GM18861 (cell line): ENCODE measurements around the gene STXBP6.

Source experiments
- ATAC-seq: cut with Tn5 transposase; IDR thresholded peaks from one replicate; pipeline ENCODE4 v1.9.1; 2021; ENCODE audit not compliant: unreplicated experiment

STXBP6 gene

DNA sequence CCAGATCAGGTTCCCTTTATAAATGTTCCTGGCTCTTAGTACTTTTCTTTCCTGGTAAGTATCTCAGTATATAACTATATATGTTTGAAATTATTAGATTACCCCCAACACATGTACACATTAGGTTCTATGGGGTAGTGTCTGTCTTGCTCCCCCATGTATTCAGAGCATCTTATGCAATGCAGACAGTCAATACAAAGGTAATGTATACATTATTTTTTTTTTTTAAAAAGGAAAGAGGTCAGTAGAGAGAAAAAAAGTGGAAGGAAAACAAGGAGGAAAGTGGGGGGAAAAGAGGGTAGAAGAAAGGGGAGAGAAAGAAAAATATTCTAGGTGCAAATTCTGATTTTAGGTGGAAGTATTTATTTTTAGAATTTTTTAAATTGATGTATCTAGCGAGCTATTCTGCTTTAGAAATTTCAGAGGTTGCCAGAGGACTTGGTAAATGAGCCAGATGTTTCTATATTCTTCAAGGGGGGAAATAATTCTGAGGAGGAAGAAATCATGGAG, 157.9 kb downstream of the STXBP6 start:
- no peak for ATAC-seq

DNA sequence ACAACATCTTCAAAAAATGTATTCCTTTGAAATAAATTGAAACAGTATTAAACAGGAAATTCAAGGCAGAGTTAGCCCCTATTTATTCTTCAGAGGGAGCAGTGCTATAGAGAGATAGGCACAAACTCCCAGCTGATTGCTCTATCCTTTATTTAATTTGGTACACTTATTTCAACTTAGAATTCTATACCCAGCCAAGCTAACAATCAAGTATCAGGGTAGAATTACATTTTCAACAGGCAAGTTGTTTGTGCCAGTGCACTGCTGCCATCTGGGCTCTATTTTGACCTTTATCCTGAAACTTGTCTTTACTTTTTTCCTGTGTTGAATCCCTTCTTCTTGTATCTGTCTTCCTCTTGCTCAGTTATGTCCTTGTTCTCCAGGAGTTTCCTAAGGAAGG, 159.2 kb downstream of the STXBP6 start:
- no peak for ATAC-seq

DNA sequence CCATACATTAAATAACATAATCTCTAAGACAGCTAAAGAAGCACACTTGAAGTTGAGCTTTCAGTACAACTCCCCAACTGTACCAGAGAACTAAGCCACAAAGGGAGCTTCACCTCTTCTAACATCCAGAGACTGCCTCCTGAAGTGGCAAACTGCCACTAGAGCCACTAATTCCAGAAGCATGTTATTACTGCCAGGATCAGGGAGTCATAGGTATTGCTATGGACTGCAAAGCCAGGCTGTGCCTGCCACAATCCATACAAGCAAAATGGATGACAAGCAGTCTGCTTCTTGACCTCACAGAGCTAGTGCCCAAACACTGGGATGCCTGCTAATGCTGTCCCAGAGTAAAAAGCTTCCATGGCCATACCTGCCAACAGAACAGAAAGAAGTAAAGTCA, 160.1 kb downstream of the STXBP6 start:
- no peak for ATAC-seq

DNA sequence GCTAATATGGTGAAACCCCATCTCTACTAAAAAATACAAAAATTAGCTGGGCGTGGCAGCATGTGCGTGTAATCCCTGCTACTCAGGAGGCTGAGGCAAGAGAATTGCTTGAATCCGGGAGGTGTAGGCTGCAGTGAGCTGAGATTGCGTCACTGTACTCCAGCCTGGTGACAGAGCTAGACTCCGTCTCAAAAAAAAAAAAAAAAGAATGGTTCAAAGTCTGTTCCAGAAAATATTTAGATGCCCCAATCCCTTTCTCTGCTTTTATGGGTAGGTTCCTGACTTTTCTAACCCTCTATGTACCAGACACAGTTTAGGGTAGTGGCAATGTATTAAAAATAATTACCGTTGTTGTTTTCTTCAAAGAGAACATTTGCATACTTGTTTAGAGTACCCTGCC, 161.4 kb downstream of the STXBP6 start:
- ATAC-seq: no peak

DNA sequence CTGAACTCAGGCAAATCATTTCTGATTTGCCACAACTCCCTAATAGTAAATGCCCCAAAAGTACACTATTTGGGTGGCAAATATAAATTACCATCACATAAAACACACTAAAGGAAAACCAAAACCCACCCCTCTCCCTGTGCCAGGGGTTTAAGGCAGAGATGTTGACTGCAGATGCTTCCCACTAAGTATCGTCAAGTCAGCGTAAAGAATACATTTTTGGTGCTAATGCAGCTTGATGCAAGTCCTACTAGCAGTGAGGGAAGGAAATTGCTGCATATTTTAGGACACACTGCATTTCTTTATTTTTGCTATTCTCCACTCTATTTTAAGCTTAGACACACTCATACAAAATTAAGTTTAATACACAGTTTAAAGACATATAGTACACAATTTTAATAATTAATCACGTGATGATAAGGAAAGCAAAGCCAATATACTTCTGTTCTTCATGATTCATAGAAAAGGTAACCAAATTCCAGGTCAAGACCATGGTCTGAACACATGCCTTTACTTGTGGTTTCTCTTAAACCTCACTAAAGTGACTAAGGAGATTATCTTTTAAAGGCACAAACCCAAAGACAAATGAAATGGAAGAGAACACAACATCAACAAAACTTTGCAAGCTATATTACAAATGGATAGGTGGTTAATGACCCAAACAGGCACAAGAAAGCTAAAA, 162.2 kb downstream of the STXBP6 start:
- ATAC-seq: no peak

DNA sequence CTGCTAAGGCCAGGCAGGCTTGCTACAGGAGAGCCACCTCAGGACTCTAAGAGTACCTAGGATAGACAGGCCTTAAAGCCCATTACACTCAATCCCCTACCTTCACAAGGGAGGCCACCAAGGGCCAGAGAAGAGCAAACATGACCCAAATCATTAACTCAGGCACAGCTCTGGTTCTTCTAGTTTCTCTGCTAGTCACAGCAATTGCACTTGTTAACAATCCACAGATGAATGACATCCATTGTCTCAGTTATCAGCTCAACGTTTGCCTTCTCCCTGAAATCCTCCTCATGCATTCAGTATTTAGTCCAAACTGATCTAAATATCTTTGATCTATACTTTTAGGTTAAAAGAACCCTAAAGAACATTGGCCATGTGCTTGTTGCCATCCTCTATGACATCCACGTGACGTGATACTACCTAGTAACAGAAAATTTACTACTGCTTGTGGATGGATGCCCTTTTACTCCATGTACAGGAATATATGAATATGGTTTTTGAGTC, 164.5 kb downstream of the STXBP6 start:
- ATAC-seq: no peak

DNA sequence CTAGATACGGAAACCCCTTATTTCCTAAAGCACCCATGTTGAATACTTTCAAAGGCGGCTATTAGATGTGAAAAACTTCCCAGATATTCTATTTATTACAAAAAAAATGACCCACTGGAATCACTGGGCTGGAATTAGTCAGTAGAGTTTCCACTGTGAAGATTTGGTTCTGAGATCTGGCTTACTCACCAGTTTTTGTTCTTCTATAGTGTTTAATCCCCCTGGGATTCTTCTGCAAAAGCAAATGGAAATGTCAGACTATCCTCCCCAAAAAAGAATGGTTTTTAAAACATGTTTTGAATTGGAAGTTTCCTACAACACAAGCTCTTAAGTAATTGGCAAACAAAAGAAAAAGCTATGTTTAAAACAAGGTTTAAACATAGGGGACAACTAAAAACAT, 166.4 kb downstream of the STXBP6 start:
- ATAC-seq: no peak

DNA sequence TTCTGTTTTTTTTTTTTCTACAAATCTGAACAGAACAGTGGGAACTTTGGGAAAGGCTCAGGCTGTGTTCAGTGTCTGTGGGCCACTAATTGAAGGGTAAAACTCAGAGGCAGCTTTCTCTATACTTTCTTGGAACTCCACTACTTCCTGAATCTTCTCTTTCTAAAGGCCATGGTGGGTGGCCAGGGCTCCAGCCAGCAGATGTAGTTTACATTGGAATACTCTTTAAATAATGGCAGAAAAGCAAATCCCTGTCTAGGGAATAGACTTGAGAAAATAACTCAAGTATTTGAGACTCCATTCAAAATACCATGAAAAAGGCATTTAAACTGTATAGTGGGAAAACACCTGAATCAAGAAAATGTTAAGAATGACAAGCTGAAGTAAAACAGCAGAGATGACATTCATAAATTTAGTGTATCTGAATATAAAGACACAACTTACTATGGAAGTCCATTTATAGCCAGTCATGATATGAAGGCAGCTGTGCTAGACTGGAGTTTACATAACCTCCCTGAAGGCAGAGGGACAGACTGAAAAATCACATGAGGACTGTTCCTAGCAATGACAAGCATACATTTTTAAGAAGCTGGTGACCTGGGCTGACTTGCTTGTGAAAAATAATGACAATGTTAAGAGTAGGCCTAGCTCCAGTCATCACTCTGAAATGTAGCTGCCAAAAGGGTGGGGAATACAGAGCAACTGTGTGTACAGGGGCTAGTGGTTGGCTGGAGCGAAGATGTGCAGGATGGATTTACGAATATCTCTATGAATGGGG, 168.6 kb downstream of the STXBP6 start:
- no peak for ATAC-seq

DNA sequence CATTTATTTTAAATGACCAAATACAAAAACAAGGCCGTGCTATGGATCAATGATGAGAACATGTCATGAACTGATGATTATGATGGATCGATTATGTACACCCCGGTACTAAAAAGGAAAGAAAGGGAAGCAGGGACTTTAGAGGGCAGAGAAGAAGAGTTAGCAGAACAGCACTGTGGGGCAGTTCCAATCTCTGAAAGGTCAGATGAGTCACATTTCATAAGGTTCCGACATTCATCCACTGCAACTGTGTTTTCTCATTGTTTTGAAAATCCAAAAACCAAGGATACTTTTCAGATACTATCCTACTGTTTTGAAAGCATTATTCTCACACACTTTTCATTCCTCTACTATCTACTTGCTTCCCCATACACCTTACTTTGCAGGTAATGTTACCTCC, 169.3 kb downstream of the STXBP6 start:
- no peak for ATAC-seq

DNA sequence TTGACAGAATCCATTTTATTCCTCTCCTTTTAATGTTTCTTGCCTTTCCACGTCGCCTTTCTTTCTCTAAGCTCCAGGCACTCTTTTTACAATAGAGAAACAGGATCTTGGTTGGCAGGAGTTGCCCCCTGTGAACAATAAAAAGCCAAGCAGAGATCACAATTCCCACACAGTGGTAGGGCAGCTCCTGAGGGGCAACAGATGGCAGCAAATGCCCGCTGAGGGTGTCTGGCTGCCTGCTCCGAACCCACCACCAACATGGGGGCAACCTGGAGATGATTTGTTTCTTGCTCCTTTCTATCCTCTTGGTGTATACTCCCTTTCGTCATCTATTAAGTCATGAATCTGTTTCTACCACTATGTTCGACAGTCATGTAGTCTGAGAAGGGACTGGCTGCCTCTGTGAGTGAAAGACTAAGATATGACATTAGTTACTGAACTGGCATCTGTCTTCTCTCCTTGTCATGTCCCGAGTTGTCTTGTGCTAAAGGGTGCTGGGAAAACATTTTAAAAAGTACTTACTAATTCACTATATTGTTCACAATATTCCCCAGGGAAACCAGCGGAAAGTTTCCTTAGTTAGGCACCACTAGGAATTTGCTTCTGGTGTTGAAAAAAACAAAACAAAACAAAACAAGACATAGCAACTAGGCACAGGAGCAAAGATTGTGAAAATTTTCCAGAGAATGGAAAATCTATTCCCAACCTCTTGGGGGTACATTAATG, 170.1 kb downstream of the STXBP6 start:
- ATAC-seq: no peak

DNA sequence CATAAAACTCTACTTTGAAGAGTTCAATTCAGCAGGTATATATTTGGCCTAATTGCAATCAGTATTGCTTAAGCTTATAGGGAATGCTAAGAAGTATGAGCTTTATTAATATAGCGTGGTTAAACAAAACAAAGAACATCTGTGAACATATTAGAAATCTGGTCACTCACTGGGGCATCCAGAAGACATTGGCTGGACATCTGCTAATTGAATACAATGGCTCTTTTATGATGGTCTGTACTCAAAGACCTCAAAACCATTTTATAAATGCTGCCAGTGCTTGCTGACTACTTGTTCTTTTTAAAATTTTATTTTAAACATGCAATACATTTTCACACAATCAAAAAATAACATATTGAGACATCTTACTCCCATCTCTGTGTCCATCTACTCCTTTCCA, 173.0 kb downstream of the STXBP6 start:
- no peak for ATAC-seq

DNA sequence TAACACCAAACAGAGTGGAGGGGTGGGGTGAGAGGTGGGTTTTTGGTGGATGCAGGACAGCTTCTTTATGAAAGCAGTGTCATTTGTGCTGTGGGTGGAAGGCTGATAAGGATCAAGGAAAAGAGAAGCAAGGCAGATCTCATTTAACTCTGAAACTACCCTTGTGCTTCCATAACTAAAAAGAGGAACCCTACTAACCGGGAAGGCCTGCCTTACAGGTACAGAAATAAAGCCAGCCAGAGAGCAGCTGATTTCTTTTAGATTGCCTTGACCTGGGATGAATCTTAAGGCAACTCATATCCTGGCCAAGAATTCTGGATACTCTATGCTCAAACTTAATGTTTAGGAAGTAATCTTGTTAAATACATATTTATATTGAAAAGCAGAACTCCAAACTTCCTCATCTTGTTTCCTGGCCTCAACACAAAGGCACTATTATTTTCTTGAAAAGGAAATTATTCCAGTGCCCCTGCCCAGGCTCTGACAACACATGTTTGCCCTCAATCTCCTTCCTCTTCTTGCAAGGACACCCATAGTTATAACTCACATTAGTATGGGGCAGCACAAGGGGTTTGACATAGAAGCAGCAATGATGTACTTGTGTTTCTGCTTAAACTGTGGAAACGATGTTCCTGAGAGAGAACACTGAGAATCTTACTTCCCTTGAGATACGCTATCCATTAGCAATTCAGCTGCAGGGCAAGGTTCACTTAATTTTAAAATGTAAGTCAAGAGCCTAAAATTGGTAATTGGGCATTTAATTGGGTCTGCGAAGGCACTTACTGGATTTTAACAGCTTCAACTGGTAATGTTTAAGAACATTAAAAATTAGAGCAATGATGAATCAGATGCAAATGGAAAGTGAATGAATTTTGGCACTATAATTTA, 173.7 kb downstream of the STXBP6 start:
- no peak for ATAC-seq

DNA sequence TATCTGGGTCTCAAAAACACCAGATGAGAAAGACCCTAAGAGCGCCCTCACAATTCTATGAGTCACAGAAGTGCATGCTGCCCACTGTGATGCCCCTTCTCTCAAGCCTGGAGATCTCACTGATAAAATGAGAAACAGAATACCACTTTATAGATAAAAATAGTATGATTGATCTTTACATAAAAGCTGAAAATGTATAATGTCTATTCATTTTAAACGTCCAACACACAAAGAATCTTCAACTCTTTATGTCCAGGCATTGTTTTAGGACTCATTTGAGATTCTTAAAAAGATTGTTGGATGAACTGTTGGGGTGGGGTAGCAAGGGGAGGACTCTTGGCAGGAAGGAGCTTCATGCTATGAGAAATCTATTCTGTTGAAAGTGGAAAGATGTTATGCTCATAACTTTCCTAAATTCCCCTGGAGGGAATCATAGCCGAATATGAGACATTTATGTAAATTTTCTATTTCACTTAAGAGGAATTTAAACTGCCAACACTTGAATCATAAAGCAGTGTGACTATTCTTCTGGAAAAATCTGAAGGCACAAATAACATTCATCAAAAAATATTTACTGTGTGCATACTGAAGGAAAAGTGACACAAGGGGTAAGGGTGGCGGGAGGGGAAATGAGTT, 174.6 kb downstream of the STXBP6 start:
- no peak for ATAC-seq

DNA sequence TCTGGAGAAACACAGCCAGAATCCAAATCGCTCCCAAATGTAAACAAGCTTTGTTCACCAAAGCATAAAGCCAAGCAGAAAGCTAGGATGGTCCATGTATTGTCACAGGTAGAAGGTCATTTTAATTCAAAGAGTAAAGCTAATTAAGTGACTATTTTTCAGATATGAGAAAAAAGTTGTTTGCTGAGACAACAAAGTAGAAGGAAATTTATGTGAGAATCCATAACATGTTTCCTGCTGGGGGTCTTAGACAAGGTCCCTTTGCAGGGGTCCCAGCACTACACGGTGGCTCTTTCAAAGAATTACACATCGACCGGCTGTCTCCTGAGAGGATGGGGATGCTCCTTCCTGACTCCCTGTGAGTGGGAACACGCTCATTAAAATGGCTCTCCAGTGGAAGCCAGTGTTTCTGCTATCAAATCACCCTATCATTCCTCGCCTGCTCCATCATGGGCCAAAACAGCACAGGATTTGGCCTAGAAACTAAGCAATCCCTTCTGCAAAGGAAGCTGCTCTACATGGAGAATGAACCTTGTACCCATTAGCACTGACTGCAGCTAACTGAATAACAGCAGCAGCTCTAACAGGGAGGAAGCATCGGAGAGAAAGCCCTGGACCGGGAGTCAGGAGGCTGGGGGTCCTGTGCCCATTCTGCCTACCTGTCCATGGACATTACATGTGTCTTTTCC, 175.3 kb downstream of the STXBP6 start:
- no peak for ATAC-seq

DNA sequence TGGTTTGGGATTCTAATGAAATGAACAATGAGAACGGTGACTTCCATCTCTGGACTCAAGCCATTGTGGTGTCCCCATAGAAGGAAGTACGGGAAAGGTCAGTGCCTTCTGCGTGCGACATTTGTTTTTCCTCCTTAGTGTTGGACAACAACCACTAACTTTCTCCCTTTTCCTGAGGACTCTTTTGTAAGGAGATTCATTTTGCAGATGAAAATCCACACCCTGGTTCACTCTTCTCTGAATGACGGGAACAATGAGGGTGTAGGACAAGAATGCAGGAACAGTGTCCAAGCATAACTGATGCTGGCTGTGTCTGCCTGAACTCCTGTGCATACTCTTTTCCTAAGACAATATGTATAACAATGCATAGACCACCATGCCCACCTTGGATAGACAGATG, 176.4 kb downstream of the STXBP6 start:
- no peak for ATAC-seq

DNA sequence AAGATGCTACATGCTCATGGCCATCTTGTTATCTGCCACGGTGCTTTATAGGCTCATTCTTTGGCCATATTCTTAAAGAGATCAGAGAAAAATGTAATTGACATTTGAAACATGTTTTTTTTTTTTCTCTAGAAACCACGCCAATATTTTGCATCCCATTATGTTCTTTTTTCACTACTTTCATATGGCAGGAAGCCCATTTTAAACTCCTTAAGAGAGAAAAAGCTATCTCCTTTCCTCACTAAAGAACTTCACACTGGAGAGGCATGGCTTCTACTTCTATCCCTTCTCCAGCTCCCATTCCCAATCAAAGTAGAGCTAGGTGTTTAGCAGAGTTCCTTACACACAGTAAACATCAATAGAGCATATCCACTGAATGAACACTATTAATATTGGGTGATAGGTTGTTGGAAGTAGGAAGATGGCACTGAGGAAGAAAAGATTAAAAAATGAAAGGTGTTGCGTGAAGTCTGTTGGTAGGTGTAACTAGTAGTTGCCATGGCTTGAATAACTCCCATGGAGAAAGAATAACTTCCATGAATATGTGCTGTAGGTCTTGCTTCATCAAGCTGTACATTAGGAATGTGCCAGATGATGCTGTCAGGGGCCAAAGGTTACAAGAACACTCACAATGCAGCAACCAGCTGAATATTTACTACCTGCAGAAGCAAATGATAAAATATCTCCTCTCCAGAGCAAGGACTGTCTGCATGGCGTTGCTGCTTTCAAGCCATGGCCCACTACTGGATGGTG, 178.8 kb downstream of the STXBP6 start:
- ATAC-seq: no peak

DNA sequence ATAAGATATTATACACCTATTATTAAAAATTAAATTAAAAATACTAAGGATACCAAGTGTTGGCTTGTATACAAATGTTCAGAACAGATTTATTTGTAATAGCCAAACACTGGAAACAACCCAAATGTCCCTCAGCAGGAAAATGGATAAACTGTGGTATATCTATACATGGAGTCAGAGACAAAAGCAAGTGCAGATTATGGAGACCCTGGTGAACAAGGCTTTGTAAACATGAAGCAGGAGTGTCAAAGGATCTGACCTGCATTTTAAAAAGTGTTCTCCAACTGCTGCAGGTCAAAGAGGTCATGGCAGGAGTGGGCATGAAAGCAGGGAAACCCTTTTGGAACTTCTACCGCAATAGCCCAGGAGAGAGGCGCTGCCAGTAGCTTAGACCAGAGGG, 181.6 kb downstream of the STXBP6 start:
- ATAC-seq: no peak

DNA sequence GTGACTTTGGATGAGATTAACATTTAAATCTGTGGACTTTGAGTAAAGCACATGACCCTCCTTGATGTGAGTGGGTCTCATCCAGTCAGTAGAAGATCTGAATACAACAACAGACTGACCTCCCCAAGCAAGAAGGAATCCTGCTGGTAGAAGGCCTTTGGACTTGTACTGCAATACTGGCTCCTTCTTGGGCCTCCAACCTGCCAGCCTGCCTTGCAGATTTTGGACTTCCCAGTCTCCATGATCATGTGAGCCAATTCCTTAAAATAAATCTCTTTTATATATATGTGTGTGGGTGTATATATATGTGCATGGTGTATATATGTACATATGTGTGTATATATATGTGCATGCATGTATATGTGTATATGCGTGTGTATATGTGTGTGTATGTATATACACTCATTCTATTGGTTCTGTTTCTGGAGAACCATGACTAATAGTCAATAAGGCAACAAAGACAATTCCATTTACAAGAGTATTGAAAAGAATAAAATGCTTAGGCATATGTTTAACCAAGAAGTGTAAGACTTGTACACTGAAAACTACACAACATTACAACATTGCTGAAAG, 183.8 kb downstream of the STXBP6 start:
- ATAC-seq: no peak
